ENCODE data around the gene SLC7A4. TPM values are rescaled to one million over a fixed set of nuclear protein-coding genes. Genes with fewer than 3 reads are reported as not detected.

The SLC7A4 gene
- total RNA-seq, 1 donor from 2014 or later = 0.22 TPM

GRCh38 chr22:21028277-21029251 lies 3.8 kb downstream of the SLC7A4 start:
- H3K36me3 Mint-ChIP-seq (ENCODE audit: low read depth) = no peaks in the 10 kb centered on the region
- TF ChIP-seq CTCF (IDR thresholded peaks at IDR 0.05) = no peak
- no peaks in the 10 kb centered on the region for H3K9me3 Mint-ChIP-seq (ENCODE audit: low read depth)
- H3K4me1 Mint-ChIP-seq (ENCODE audit: low read depth) = peaks cover 16% of the 10 kb centered on the region
- no peak for DNase-seq (ENCODE audit: low spot score)
- no peaks in the 10 kb centered on the region for H3K27me3 Mint-ChIP-seq (ENCODE audit: low read depth)
- H3K4me3 Mint-ChIP-seq (ENCODE audit: unreplicated experiment) = no peak overlapping the region
- H3K27ac Mint-ChIP-seq (ENCODE audit: unreplicated experiment) = no peak overlapping the region

GRCh38 chr22:21026783-21027692 lies 5.3 kb downstream of the SLC7A4 start:
- no peak for TF ChIP-seq CTCF (IDR thresholded peaks at IDR 0.05)
- Mint-ChIP-seq H3K27me3 (ENCODE audit: low read depth) (no peaks in the 10 kb centered on the region), H3K36me3 (ENCODE audit: low read depth) (no peaks in the 10 kb centered on the region), H3K27ac (ENCODE audit: unreplicated experiment) (peak overlapping the region; percentile 68), H3K4me1 (ENCODE audit: low read depth) (peaks cover 12% of the 10 kb centered on the region), H3K9me3 (ENCODE audit: low read depth) (no peaks in the 10 kb centered on the region), H3K4me3 (ENCODE audit: unreplicated experiment) (no peak overlapping the region)
- no peak for DNase-seq (ENCODE audit: low spot score)

GRCh38 chr22:21025763-21026755 lies 6.3 kb downstream of the SLC7A4 start:
- H3K36me3 Mint-ChIP-seq (ENCODE audit: low read depth) = no peaks in the 10 kb centered on the region
- no peak overlapping the region for H3K27ac Mint-ChIP-seq (ENCODE audit: unreplicated experiment)
- H3K9me3 Mint-ChIP-seq (ENCODE audit: low read depth) = no peaks in the 10 kb centered on the region
- H3K4me3 Mint-ChIP-seq (ENCODE audit: unreplicated experiment) = no peak overlapping the region
- no peak for DNase-seq (ENCODE audit: low spot score)
- TF ChIP-seq CTCF (IDR thresholded peaks at IDR 0.05) = no peak
- H3K4me1 Mint-ChIP-seq (ENCODE audit: low read depth) = peaks cover 12% of the 10 kb centered on the region
- no peaks in the 10 kb centered on the region for H3K27me3 Mint-ChIP-seq (ENCODE audit: low read depth)

- TF ChIP-seq CTCF (IDR thresholded peaks at IDR 0.05) = no peak
- no peaks in the 10 kb centered on the region for H3K9me3 Mint-ChIP-seq (ENCODE audit: low read depth)
- no peaks in the 10 kb centered on the region for H3K36me3 Mint-ChIP-seq (ENCODE audit: low read depth)
- no peak for DNase-seq (ENCODE audit: low spot score)
- H3K27me3 Mint-ChIP-seq (ENCODE audit: low read depth) = no peaks in the 10 kb centered on the region
- H3K4me1 Mint-ChIP-seq (ENCODE audit: low read depth) = peaks cover 12% of the 10 kb centered on the region
- no peak overlapping the region for H3K27ac Mint-ChIP-seq (ENCODE audit: unreplicated experiment)
- H3K4me3 Mint-ChIP-seq (ENCODE audit: unreplicated experiment) = no peak overlapping the region
These were observed 7.1 kb downstream of the SLC7A4 start for GRCh38 chr22:21025266-21025665.
